Sigmoid colon (tissue), 7 donors: ENCODE results near the gene DNAH3. TPM values are rescaled to one million over a fixed set of nuclear protein-coding genes. Genes with fewer than 3 reads are reported as not detected.
A peak's percentile ranks its signal among the peaks of the same experiment; 100 is the strongest.

ENCODE experiments used
- DNase-seq: peaks from one replicate; pipeline ENCODE4 v3.0.0-alpha.2; 2019
- H3K27ac ChIP-seq, 4 donors: fragments of 200-600 bp; sonication (generic); one replicate each; pipeline ENCODE4 v1.5.1; 2016 to 2019; ENCODE audit warnings: mild to moderate bottlenecking in 1 of 4
- H3K27me3 ChIP-seq, 3 donors: fragments of 200-600 bp; sonication (generic); one replicate each; pipeline ENCODE4 v1.5.1; 2019; ENCODE audit warnings: mild to moderate bottlenecking in 1 of 3
- H3K36me3 ChIP-seq, 4 donors: fragments of 200-600 bp; sonication (generic); one replicate each; pipeline ENCODE4 v1.5.1; 2016 to 2019
- H3K4me1 ChIP-seq, 4 donors: fragments of 200-600 bp; sonication (generic); one replicate each; pipeline ENCODE4 v1.5.1; 2017 to 2019
- H3K4me3 ChIP-seq, 4 donors: fragments of 200-600 bp; sonication (generic); one replicate each; pipeline ENCODE4 v1.5.1; 2017 to 2019; ENCODE audit warnings: mild to moderate bottlenecking in 2 of 4, moderate library complexity in 1 of 4
- H3K9me3 ChIP-seq, 4 donors: fragments of 200-600 bp in 3 of 4; sonication (generic) in 3 of 4; one replicate each; pipeline versions ENCODE4 v1.5.1 to v1.6.1; 2013 to 2019
- EP300 ChIP-seq, 4 donors: sonication (generic); formaldehyde crosslinking; IDR thresholded peaks; one replicate each; pipeline ENCODE4 v1.6.1; 2017; ENCODE audit warnings: antibody characterized with exemption in 4 of 4
- POLR2A ChIP-seq, 2 donors: fragments of 450-650 bp; IDR thresholded peaks; one replicate each; pipeline ENCODE4 v1.6.1; 2016; ENCODE audit warnings: antibody characterized with exemption in 2 of 2, mild to moderate bottlenecking in 2 of 2, moderate library complexity in 2 of 2
- POLR2AphosphoS5 ChIP-seq, 4 donors: sonication (generic); formaldehyde crosslinking; IDR thresholded peaks; one replicate each; pipeline ENCODE4 v1.6.1; 2017; ENCODE audit warnings: antibody characterized with exemption in 4 of 4
- WGBS, 2 donors: extraction: QIAGEN DNeasy Blood & Tissue Kit; methylation state at CpG; one replicate each; pipeline ENCODE4 v1.1.7; 2013; 5-methylcytosine and 5-hydroxymethylcytosine counted together
- intact Hi-C: fragments of 100-400 bp; cut with DNase I; formaldehyde crosslinking; loops from one replicate; pipeline ENCODE4 v1.15.1; 2023
- polyA plus RNA-seq, 3 donors: library from polyadenylated mRNA; stranded (reverse); fragments of 200-250 nt; gene quantifications; one replicate each; pipeline ENCODE4 v1.2.3, GENCODE V29; 2013
- total RNA-seq, 4 donors: library from RNA; depleted of rRNA; stranded (reverse); fragments of >200 nt; gene quantifications; one replicate each; pipeline ENCODE4 v1.1.0, GENCODE V29; 2016
- TF ChIP-seq, protein P1 (sequence below), 4 experiments: fragments of 450-650 bp in 3 of 4; fragments of 200-600 bp in 1 of 4; IDR thresholded peaks; one replicate each; pipeline ENCODE4 v1.5.1; 2016 to 2019; ENCODE audit warnings: antibody characterized with exemption in 4 of 4, mild to moderate bottlenecking in 3 of 4, moderate library complexity in 2 of 4
- donor health status: healthy with polysubstance abuse.
- donor health status: Bipolar disorder and iron deficiency.
- donor health status: healthy.

The DNAH3 gene
- total and polyA plus RNA-seq, 7 donors, result 0.26 to 0.92 (median 0.60) TPM; not detected in 4

- H3K4me1 ChIP-seq, result peaks cover 0 to 10% (median 4%) of the 10 kb centered on the region in 4 donors
- no peaks in the 10 kb centered on the region for H3K36me3 ChIP-seq
- H3K27me3 ChIP-seq, result no peaks in the 10 kb centered on the region
- H3K9me3 ChIP-seq, result peaks cover 0 to 5% (median 0%) of the 10 kb centered on the region in 4 donors
- no peak overlapping the region for H3K27ac ChIP-seq
- 81 to 89% methylated on average over 2 of the region's 2 CpGs for WGBS, 2 donors
- DNase-seq, result no peak
- no peak for TF ChIP-seq POLR2AphosphoS5 (IDR thresholded peaks at IDR 0.05)
- intact Hi-C loops, result no loop called here
- no peak overlapping the region for H3K4me3 ChIP-seq
Measured at GRCh38 chr16:21092951-21093350, 57.7 kb downstream of the DNAH3 start.

- TF ChIP-seq EP300 (IDR thresholded peaks at IDR 0.05) (no peak), POLR2A (IDR thresholded peaks at IDR 0.05) (no peak), POLR2AphosphoS5 (IDR thresholded peaks at IDR 0.05) (no peak)
- no peak for DNase-seq
- intact Hi-C loops, result loop anchor here (10.0 kb wide), 1 partner anchor 174 kb away; no protein-coding TSS in a partner anchor
- H3K4me3 ChIP-seq, result no peak overlapping the region
- WGBS, 2 donors, result 57 to 70% methylated on average over 3 of the region's 3 CpGs
- peak overlapping the region in 1 of 4 donors; percentile 7 for H3K27ac ChIP-seq
- H3K4me1 ChIP-seq, result peaks cover 0 to 8% (median 3%) of the 10 kb centered on the region in 4 donors
- peaks cover 0 to 5% (median 0%) of the 10 kb centered on the region in 4 donors for H3K9me3 ChIP-seq
- no peaks in the 10 kb centered on the region for H3K36me3 ChIP-seq
- H3K27me3 ChIP-seq, result no peaks in the 10 kb centered on the region
Measured at GRCh38 chr16:21088646-21089538, 61.8 kb downstream of the DNAH3 start.

- H3K36me3 ChIP-seq, result no peaks in the 10 kb centered on the region
- no peak overlapping the region for H3K4me3 ChIP-seq
- peaks cover 0 to 5% (median 0%) of the 10 kb centered on the region in 4 donors for H3K9me3 ChIP-seq
- 91 to 94% methylated on average over 3 of the region's 3 CpGs for WGBS, 2 donors
- intact Hi-C loops, result loop anchor here (10.0 kb wide), 1 partner anchor 173 kb away; no protein-coding TSS in a partner anchor
- H3K27ac ChIP-seq, result no peak overlapping the region
- H3K4me1 ChIP-seq, result peaks cover 0 to 10% (median 4%) of the 10 kb centered on the region in 4 donors
- H3K27me3 ChIP-seq, result no peaks in the 10 kb centered on the region
- DNase-seq, result no peak
- TF ChIP-seq POLR2AphosphoS5 (IDR thresholded peaks at IDR 0.05) (no peak), POLR2A (IDR thresholded peaks at IDR 0.05) (no peak), EP300 (IDR thresholded peaks at IDR 0.05) (no peak)
- TF ChIP-seq, protein P1, sequence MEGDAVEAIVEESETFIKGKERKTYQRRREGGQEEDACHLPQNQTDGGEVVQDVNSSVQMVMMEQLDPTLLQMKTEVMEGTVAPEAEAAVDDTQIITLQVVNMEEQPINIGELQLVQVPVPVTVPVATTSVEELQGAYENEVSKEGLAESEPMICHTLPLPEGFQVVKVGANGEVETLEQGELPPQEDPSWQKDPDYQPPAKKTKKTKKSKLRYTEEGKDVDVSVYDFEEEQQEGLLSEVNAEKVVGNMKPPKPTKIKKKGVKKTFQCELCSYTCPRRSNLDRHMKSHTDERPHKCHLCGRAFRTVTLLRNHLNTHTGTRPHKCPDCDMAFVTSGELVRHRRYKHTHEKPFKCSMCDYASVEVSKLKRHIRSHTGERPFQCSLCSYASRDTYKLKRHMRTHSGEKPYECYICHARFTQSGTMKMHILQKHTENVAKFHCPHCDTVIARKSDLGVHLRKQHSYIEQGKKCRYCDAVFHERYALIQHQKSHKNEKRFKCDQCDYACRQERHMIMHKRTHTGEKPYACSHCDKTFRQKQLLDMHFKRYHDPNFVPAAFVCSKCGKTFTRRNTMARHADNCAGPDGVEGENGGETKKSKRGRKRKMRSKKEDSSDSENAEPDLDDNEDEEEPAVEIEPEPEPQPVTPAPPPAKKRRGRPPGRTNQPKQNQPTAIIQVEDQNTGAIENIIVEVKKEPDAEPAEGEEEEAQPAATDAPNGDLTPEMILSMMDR (IDR thresholded peaks at IDR 0.05), result no peak
Measured at GRCh38 chr16:21088143-21088542, 62.5 kb downstream of the DNAH3 start.

DNA sequence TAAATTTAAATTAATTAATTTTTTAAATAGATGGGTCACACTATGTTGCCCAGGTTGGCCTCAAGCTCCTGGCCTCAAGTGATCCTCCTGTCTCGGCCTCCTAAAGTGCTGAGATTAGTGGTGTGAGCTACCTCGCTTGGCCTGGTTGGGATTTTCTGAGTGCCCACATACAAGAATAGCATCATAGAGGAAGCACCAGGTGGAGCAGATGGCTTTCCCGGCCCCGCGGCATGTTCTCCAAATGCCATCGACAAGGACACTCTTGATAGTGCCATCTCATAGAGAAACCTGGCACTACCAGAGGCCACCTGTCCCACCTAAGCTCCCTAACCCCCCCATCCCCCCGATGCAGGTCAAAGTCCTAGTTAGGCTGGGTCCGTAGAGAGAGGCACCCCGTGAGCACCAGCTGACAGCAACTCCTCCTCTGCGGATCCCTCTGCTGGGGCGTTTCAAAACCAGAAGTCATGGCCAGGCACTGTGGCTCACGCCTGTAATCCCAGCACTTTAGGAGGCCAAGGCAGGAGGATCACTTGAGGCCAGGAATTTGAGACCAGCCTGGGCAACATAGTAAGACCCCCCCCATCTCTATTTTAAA, 65.9 kb downstream of the DNAH3 start:
- H3K27ac ChIP-seq, result no peak overlapping the region
- TF ChIP-seq POLR2A (IDR thresholded peaks at IDR 0.05), result no peak
- TF ChIP-seq, protein P1 (IDR thresholded peaks at IDR 0.05), result no peak
- no peak for TF ChIP-seq POLR2AphosphoS5 (IDR thresholded peaks at IDR 0.05)
- no peak for TF ChIP-seq EP300 (IDR thresholded peaks at IDR 0.05)
- no peaks in the 10 kb centered on the region for H3K36me3 ChIP-seq
- H3K9me3 ChIP-seq, result peaks cover 0 to 5% (median 0%) of the 10 kb centered on the region in 4 donors
- H3K4me3 ChIP-seq, result no peak overlapping the region
- DNase-seq, result no peak
- intact Hi-C loops, result loop anchor here (5.0 to 10.0 kb wide), 2 partner anchors 170 to 277 kb away; partner anchors contain the start of genes ERI2 and REXO5
- peaks cover 0 to 10% (median 4%) of the 10 kb centered on the region in 4 donors for H3K4me1 ChIP-seq
- 43 to 80% methylated on average over 12 of the region's 12 CpGs for WGBS, 2 donors
- no peaks in the 10 kb centered on the region for H3K27me3 ChIP-seq

- H3K9me3 ChIP-seq, result no peaks in the 10 kb centered on the region
- H3K4me1 ChIP-seq, result peaks cover 0 to 10% (median 3%) of the 10 kb centered on the region in 4 donors
- H3K4me3 ChIP-seq, result no peak overlapping the region
- TF ChIP-seq, protein P1 (IDR thresholded peaks at IDR 0.05), result peak; percentile 60 to 82 (median 76)
- TF ChIP-seq POLR2A (IDR thresholded peaks at IDR 0.05), result no peak
- intact Hi-C loops, result loop anchor here (1.0 to 10.0 kb wide), 3 partner anchors 169 to 276 kb away; partner anchors contain the start of genes ERI2 and REXO5
- peak; percentile 76 for DNase-seq
- no peaks in the 10 kb centered on the region for H3K27me3 ChIP-seq
- H3K27ac ChIP-seq, result peak overlapping the region in 1 of 4 donors; percentile 30
- 25 to 36% methylated on average over 6 of the region's 6 CpGs for WGBS, 2 donors
- H3K36me3 ChIP-seq, result no peaks in the 10 kb centered on the region
Measured at GRCh38 chr16:21083729-21084268, 66.8 kb downstream of the DNAH3 start.
